ENCODE results near the gene MIB2.
"Not testable (repeated sequence)": the region's sequence is repeated elsewhere in the genome, so short reads cannot be mapped to it uniquely, and the experiment has no call there.

DNA sequence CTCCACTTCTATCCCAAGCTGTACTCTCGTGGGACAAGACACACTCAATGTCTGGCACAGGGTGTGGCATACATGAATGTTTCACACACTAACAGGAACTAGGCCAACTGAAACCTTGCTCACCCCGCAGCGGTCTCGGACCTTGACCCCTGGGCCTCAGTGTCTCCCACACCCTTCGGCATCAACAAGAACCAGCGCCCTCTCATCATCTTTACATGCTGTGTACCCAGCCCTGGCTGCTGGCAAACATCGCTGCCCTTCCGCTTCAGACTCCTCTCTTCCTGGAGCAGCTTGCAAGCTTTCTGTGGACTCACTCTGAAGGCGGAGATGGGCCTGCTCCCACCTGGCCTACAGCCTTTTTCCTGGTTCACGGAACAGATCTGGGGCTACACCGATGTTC lies 33.0 kb downstream of the MIB2 start:
- TF ChIP-seq EZH2 (IDR thresholded peaks at IDR 0.05; ENCODE audit: borderline replicate concordance, insufficient read depth, low read depth, low read length, poor library complexity, severe bottlenecking): not testable (repeated sequence)
- TF ChIP-seq, protein P1, sequence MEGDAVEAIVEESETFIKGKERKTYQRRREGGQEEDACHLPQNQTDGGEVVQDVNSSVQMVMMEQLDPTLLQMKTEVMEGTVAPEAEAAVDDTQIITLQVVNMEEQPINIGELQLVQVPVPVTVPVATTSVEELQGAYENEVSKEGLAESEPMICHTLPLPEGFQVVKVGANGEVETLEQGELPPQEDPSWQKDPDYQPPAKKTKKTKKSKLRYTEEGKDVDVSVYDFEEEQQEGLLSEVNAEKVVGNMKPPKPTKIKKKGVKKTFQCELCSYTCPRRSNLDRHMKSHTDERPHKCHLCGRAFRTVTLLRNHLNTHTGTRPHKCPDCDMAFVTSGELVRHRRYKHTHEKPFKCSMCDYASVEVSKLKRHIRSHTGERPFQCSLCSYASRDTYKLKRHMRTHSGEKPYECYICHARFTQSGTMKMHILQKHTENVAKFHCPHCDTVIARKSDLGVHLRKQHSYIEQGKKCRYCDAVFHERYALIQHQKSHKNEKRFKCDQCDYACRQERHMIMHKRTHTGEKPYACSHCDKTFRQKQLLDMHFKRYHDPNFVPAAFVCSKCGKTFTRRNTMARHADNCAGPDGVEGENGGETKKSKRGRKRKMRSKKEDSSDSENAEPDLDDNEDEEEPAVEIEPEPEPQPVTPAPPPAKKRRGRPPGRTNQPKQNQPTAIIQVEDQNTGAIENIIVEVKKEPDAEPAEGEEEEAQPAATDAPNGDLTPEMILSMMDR (IDR thresholded peaks at IDR 0.05): not testable (repeated sequence)

All from B cell (primary cell).